AG04449 (cell line): ENCODE results near the gene CABLES2.
"Not testable (repeated sequence)": the region's sequence is repeated elsewhere in the genome, so short reads cannot be mapped to it uniquely, and the experiment has no call there.

Experiments used
- CTCF ChIA-PET: fragments of 350-600 bp; formaldehyde crosslinking; extraction: SDS; loops from one replicate; lab custom pipeline; 2021; ENCODE audit warnings: antibody characterized with exemption; lab: Yijun Ruan, JAX
- POLR2A ChIA-PET: fragments of 400-600, 350-600 bp; formaldehyde crosslinking; extraction: SDS; loops from one replicate; lab custom pipeline; 2020; ENCODE audit warnings: antibody characterized with exemption, inconsistent platforms; lab: Yijun Ruan, JAX
- DNase-seq: peaks from one replicate; pipeline ENCODE4 v3.0.0-alpha.2; 2010; ENCODE audit warnings: low read depth, low spot score
- H3K4me3 ChIP-seq: 2 replicates; pipeline ENCODE4 v1.5.1; 2011; ENCODE audit warnings: low read depth, mild to moderate bottlenecking, control low read depth, low read length
- TF ChIP-seq, protein P1 (sequence below): IDR thresholded peaks from one replicate; pipeline ENCODE4 v1.5.1; 2011; ENCODE audit warnings: mild to moderate bottlenecking, moderate library complexity, low read length, control low read depth, inconsistent platforms; ENCODE audit not compliant: insufficient read depth; ENCODE audit errors: missing control alignments

The CABLES2 gene

GRCh38 chr20:62428396-62429295 lies 21.6 kb upstream of the CABLES2 start:
- DNase-seq = no peak
- H3K4me3 ChIP-seq = no peak overlapping the region
- TF ChIP-seq, protein P1, sequence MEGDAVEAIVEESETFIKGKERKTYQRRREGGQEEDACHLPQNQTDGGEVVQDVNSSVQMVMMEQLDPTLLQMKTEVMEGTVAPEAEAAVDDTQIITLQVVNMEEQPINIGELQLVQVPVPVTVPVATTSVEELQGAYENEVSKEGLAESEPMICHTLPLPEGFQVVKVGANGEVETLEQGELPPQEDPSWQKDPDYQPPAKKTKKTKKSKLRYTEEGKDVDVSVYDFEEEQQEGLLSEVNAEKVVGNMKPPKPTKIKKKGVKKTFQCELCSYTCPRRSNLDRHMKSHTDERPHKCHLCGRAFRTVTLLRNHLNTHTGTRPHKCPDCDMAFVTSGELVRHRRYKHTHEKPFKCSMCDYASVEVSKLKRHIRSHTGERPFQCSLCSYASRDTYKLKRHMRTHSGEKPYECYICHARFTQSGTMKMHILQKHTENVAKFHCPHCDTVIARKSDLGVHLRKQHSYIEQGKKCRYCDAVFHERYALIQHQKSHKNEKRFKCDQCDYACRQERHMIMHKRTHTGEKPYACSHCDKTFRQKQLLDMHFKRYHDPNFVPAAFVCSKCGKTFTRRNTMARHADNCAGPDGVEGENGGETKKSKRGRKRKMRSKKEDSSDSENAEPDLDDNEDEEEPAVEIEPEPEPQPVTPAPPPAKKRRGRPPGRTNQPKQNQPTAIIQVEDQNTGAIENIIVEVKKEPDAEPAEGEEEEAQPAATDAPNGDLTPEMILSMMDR = no peak
- ChIA-PET POLR2A (no interaction called here), CTCF (no interaction called here)

- ChIA-PET POLR2A (no interaction called here), CTCF (no interaction called here)
- TF ChIP-seq, protein P1 = no peak
- DNase-seq = no peak
- H3K4me3 ChIP-seq = no peak overlapping the region
These were observed 20.9 kb upstream of the CABLES2 start for GRCh38 chr20:62428002-62428372.

DNA sequence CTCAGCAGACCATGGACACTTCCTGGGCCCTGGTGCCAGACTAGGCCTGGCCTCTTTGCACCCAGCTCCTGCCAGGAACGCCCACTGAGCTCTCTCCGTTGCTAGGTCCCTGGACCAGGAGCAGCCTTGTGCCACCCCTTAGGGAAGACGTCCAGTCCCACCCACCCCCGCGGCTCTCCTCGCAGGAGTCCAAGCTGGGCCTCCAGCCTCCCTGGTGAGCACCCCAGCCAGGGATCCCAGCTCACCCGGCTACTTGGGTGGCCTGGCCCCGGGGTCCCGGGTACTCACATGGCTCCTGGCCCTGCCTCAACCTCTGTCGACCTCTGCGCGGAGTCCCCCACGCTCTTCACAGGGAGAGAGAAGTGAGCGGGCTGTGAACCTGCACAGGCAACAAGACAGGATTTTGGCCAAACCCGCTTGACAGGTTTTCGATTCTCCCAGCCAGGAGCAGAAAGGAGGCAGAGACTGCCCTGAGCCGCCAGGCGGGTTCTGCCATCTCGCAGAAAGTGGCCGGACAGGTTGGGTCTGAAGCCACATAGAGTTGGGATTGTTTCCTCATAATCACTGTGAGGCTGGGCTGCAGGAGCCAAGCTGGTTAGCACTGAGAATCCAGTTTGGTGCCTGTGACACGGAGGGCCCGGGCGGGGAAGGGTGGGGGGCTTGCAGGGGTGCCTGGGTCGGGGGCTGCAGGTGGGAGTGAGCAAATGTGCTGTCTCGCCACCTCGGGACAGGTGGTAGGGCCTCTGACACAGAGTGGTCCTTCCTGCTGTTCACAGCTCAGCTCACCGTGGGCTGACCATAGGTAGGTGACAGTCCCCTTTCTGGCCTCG lies 20.3 kb upstream of the CABLES2 start, which contains the start of gene RBBP8NL:
Gene RBBP8NL (minus strand): TSS at position 368 of the 830 bp plus-strand sequence. CDS start 7,892 bp downstream, outside the sequence.
- DNase-seq = no peak
- TF ChIP-seq, protein P1 = no peak
- H3K4me3 ChIP-seq = no peak within 1 kb of the TSS
- ChIA-PET POLR2A (no interaction called here), CTCF (no interaction called here)

DNA sequence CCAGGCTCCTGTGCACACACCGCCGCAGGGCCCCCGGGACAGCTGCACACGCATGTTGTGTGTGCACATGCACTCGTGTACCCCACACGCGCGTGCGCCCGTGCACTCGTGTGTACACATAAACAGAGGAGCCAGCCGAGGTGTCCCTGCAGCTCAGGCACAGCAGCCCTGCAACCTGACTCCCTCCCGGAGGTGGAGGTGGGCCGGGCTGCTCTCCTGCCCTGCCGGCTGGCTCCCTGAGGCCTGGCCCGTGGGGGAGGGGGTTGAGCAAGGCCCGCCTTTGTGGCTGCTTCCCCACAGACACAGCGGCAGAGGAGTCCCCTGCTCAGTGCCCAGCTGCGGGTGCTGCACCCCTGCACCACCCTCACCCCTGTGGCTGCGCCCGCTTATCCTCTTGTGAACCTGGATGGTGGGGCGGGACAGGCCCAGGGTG lies 19.6 kb upstream of the CABLES2 start:
- no peak for DNase-seq
- H3K4me3 ChIP-seq = no peak overlapping the region
- ChIA-PET CTCF (no interaction called here), POLR2A (no interaction called here)
- TF ChIP-seq, protein P1 = no peak

- CTCF ChIA-PET, POLR2A ChIA-PET, DNase-seq, H3K4me3 ChIP-seq: not testable (repeated sequence)
These were observed 18.9 kb upstream of the CABLES2 start for GRCh38 chr20:62426059-62426348.

- ChIA-PET POLR2A (interaction anchor here (0.6 kb wide), 1 partner anchor 19 kb away, joined by 3 read pairs; no protein-coding TSS in a partner anchor), CTCF (interaction anchor here (0.9 kb wide), 1 partner anchor 9 kb away, joined by 3 read pairs; no protein-coding TSS in a partner anchor)
- no peak for DNase-seq
- H3K4me3 ChIP-seq = no peak overlapping the region
- TF ChIP-seq, protein P1 = no peak
These were observed 18.4 kb upstream of the CABLES2 start for GRCh38 chr20:62425281-62426058.
